Immature natural killer cell (primary cell): ENCODE data around the gene MGME1. TPM values are rescaled to one million over a fixed set of nuclear protein-coding genes. Genes with fewer than 3 reads are reported as not detected.

Source experiments
- polyA plus RNA-seq, 3 donors: library from polyadenylated mRNA; unstranded; fragments of 300-500 nt; fragmentation: Illumina TruSeq; gene quantifications; one replicate each; pipeline ENCODE4 v1.2.3, GENCODE V29; 2021

Gene MGME1
- polyA plus RNA-seq, 3 donors from 2014 or later = 2.9 to 19.9 (median 19.2) TPM

Other genes starting within 250 kb of the MGME1 start
- 100 to 1,000 TPM in 1 of 3 donors, 10 to 100 TPM in 2; 63.2 to 103 (median 70.6) TPM for gene SNX5, start 224 bp upstream of the MGME1 start, polyA plus RNA-seq
- gene OVOL2, start 88.9 kb downstream of the MGME1 start, polyA plus RNA-seq = not detected
- gene KAT14, start 168.8 kb downstream of the MGME1 start, polyA plus RNA-seq = 10 to 100 TPM in 2 of 3 donors, 1 to 10 TPM in 1; 7.0 to 20.6 (median 10.5) TPM
- gene PET117, start 168.8 kb downstream of the MGME1 start, polyA plus RNA-seq = 10 to 100 TPM; 22.8 to 42.4 (median 24.9) TPM